Cardiac septum (tissue), 1 donor: ENCODE results near the gene GIMD1. TPM values are rescaled to one million over a fixed set of nuclear protein-coding genes. Genes with fewer than 3 reads are reported as not detected.
"Not testable (repeated sequence)": the region's sequence is repeated elsewhere in the genome, so short reads cannot be mapped to it uniquely, and the experiment has no call there.

Source experiments
- DNase-seq: peaks from one replicate; pipeline ENCODE4 v3.0.0-alpha.2; 2020; ENCODE audit warnings: low spot score
- intact Hi-C: fragments of 100-400 bp; cut with DNase I; formaldehyde crosslinking; loops from one replicate; pipeline ENCODE4 v1.14.0; 2022
- total RNA-seq: library from RNA; stranded (reverse); fragmentation: NEBNext Ultra II Directional; extraction: Animal tissue kit (Norgen Biotek cat#: 25700); gene quantifications from one replicate; pipeline ENCODE4 v1.2.1, GENCODE V29; 2021
- donor health status: DM: no; HTN: no; CAD: no.

GIMD1 gene
- total RNA-seq, 1 donor from 2014 or later = not detected

DNA sequence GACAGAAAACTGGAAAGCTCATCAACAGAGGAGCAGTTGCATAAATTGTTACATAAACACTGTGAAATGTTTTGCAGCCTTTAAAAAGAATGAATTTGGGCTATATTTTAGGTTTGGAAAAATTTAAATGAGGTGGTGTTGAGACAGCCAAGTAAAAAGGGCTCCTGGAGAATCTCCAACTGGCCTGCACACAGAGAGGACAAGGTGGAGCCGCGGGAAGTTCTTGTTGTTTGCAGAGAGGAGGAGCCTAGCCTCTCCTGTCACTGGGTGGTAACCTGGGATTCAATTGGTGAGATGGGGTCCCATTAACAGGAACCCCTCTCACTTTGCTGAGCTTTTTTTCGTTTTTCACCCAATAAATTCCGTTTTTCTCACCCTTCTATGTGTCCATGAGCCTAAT is 13.4 kb downstream of the GIMD1 start:
- intact Hi-C loops = no loop called here
- no peak for DNase-seq

DNA sequence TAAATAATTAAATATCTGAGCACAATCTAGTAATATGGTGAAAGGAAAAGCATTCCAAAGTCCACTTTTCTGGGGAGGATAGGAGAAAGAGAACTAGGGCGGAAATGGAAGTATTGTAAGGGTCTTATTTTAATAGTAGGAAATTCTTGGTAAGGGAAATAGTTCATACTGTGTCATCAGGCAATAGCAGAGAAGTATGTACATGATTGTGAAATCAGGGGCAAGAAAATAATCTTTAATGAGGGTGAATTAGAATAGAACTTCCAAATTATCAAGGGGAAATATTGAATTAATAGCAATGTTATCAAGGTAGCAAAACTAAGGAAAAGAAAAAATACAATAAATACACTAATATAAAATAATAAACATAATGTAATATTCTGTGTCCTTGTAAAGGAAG is 14.8 kb downstream of the GIMD1 start:
- intact Hi-C loops = no loop called here
- no peak for DNase-seq

DNA sequence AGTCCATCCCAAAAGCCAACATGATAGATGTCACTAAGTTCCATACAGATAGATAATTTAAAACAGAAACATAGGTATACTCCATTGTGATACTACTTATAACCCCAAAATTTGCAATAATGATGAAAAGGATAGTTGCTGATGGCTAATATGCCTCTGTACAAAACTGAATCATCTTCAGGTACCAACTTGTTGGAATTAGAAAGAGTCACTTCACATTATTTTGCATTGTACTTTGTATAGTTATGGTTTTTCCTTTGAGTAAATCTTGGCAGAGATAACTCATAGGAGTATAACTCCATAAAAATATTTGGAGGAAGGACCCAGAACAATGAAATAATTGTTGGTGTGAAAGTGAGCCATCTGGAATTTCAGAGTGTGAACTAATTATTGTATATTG is 17.6 kb downstream of the GIMD1 start:
- intact Hi-C loops = no loop called here
- DNase-seq = no peak

DNA sequence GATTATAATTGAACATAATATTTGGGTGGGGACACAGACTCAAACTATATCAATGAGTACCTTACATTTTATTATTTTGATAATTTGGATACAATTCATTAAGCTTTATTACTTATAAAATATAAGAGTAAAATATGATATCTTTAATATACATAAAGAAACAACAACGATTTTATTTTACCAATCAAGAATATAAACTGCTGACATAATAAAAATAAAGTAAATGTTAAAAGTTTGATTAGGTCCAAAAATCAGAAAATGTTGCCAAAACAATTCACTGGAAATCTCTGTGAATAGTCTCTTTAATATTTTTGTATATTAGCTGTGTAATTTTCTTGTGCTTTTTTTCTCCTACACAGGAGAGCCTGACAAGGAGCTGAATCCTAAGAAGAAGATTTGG is 21.4 kb downstream of the GIMD1 start:
- intact Hi-C loops = no loop called here
- no peak for DNase-seq

DNA sequence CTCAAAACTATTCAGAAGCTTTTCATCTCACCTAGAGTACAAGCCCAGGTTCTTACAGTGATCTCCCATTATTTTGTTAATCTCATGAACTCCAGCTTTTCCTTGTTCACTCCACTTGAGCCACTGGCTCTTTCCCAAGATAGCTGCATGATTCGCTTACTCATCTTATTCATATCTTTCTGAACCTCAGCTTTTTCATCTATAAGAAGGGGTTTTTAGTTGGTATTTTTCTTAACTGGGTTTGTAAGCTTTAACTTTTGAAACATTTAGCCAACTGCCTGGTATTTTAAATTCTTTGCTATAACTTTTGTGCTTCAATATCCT is 24.0 kb downstream of the GIMD1 start:
- intact Hi-C loops = no loop called here
- no peak for DNase-seq

DNA sequence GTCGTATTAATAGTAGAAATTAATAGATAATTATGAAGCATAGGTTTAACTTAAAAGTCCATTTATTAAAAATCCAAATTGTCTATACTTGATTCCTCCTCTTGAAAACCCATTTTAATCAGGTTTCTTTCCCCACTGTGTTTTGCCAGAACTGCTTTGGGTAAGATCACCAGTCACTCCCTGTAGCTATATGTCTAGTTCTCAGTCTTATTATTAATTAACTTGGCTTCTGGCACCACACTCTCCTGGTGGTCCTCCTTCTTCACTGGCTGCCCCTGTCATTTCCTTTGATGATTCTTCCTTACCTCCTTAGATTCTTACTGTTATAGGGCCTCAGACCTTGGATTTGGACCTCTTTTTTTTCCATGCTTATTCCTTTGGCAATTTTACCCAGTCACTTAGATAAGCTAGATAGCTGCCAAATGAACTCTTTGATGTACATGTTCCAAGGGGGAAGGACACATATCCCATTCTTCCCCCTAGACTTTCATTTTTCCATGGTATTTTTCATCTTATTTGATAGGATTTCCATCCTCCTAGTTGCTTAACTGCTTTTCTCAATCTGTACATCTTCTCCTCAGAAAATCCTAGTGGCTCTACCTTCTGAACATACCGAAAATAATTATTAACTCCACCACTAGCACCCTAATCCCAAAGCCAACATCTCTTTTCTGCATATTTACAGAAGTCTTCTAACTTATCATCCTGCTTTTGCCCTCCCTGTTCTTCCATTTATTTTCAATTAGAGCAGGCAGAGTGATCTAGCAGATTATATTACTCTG is 24.5 kb downstream of the GIMD1 start:
- intact Hi-C loops = no loop called here
- no peak for DNase-seq

DNA sequence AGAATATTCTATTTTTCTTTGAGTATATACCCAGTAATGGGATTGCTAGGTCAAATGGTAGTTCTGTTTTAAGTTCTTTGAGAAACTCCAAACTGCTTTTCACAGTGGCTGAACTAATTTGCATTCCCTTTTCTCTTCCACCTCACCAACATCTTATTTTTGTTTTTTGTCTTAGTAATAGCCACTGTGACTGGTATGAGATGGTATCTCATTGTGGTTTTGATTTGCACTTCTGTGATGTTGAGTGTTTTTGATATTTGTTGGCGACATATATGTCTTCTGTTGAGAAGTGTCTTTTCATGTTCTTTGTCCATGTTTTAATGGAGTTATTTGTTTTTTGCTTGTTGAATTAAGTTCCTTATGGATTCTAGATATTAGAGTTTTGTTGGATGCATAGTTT is 27.8 kb downstream of the GIMD1 start:
- DNase-seq = no peak

DNA sequence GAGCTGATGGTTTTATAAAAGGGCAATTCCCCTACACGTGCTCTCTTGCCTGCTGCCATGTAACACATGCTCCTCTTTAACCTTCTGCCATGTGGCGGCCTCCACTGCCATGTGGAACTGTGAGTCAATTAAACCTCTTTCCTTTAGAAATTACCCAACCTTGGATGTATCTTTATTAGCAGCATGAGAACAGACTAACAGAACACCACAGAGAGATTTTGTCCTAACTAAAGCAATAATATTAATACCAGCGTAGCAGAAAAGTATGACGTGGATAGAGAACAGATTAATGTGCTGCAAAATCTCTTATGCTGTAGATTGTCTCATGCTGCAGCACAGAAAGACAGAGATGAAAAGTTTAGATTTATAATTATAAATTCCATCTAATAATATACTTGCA is 29.1 kb downstream of the GIMD1 start:
- intact Hi-C loops = no loop called here

More for the DNA sequence above, 27.8 kb downstream of the GIMD1 start:
- intact Hi-C loops = no loop called here

DNA sequence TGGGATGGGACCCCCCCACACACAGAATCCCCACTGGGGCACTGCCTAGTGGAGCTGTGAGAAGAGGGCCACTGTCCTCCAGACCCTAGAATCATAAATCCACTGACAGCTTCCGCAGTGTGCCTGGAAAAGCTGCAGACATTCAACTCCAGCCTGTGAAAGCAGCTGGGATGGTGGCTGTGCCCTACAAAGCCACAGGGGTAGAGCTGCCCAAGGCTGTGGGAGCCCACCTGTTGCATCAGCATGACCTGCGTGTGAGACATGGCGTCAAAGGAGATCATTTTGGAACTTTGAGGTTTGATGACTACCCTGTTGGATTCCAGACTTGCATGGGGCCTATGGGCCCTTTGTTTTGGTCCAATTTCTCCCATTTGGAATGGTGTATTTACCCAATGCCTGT is 29.9 kb downstream of the GIMD1 start:
- DNase-seq = no peak
- intact Hi-C loops = no loop called here

More for the DNA sequence above, 29.1 kb downstream of the GIMD1 start:
- no peak for DNase-seq

DNA sequence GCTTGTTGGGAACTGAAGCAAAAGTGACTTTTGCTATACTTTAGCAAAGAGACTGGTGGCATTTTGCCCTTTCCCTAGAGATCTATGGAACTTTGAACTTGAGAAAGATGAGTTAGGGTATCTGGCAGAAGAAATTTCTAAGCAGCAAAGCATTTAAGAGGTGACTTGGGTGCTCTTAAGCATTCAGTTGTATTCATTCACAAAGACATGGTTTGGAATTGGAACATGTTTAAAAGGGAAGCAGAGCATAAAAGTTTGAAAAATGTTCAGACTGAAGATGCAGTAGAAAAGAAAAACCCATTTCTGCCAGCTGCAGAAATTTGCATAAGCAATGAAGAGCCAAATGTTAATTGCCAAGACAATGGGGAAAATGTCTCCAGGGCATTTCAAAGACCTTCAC is 30.7 kb downstream of the GIMD1 start:
- no peak for DNase-seq
- intact Hi-C loops = no loop called here

DNA sequence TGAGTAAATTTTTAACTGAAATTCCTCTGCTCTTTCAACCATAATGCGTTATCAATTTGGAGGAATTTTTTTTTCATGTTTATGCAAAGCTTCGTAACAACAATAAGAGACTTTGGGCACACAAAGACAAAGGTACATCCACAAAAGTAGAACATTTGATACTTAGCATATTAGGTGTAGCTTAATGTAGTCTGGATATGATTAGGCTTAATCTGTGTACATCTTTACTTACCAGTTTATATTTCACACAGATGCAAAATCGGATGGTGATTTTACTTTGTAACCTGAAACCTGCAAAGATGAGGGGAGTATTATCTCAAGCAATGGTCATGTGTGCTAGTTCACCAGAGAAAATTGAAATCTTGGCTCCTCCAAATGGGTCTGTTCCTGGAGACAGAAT is 32.0 kb downstream of the GIMD1 start:
- intact Hi-C loops = no loop called here
- no peak for DNase-seq

DNA sequence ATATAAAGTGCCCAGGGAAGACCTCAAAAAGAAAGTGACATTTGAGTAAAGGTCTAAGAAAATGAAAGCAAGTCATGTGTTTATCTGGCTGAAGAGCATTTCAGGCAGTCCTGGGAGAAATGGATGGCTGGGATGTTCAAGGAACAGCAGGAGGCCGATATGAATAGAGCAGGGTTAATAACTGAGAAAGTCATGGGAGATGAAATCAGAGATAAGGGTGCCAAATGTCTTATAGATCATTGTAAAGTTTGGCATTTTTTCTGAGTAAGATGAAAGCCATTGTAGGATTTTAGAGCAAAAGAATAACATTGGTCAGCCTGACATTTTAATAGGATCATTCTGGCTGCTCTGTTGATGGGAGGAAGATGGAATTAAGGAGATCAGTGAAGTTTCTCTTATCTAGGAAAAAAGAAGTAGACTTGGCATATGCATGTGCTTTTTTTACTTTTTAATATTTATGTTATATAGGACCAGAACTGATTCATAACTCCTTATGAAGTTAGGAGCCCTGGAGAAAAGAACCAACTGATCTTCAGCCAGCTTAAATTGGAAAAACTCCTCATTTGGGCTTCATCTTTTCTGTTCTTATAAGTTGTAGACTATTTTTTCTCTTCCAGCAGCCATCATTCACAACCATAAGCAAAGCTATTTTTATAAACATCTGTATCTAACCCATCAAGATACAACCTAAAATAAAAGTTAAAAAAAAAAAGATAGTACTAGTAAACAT is 33.7 kb downstream of the GIMD1 start:
- intact Hi-C loops = no loop called here
- DNase-seq = no peak

DNA sequence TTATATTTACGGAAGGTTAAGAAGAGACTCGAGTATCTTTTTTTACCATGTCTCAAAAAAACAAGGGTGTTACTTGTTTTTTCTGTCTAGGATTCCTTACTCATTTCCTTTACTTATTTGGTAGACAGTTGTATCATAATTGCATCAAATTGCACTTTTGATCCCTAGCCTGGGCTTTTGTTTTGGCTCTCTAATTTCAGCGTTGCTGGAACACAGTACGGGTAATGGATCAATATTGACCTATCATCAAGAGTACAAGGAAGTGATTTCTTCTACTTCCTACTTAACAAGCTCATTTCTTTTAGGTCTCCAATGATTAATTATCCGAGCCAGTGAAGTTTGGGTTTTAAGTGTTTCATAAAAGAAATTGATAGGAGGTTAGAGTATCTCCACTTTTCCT is 35.4 kb downstream of the GIMD1 start:
- DNase-seq = no peak
- intact Hi-C loops = no loop called here

DNA sequence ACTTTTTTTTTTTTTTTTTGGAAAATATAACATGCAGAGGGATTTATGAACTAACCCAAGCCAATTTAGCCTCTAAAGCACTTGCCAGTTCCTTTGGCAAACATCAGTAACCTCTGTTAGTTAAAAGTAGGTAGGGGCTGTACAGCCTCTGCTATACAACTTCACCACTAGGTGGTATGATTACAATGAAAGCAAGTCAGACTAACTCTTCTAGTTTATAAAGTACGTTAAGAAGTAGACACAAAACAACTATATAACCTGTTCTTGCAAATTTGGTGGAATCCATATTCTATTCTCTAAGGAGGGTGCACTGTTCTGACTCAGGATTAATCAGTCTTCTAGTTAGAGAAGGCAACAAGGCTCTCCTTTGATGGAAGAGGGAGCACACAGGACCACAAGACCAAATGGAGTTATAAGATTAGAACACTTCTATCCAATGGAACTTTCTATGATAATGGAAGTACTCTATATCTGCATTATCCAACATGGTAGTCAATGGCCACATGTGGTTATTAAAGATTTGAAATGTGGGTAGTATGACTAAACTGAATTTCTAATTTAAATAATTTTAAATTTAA is 39.4 kb downstream of the GIMD1 start:
- DNase-seq = no peak
- intact Hi-C loops = loop anchor here (5.0 kb wide), 1 partner anchor 173 kb away; no protein-coding TSS in a partner anchor

DNA sequence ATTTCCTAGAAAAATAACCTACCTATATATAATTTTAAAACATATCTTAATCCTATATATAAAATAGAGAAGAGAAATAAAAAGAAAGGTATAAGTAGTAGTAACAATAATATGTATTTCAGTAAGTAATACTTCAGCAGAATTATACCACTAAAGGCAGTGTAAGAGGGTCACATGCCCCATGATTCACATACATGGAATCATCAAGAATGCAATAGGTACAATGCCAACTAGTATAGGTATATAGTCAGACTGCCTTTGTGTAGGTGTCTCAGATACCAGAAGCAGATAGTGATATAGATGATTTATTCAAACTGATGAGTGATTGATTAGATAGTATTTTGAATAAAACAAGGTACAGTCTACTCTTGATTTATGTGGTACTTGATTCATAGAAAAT is 42.8 kb downstream of the GIMD1 start:
- intact Hi-C loops = loop anchor here (5.0 kb wide), 1 partner anchor 177 kb away; no protein-coding TSS in a partner anchor
- DNase-seq = no peak

DNA sequence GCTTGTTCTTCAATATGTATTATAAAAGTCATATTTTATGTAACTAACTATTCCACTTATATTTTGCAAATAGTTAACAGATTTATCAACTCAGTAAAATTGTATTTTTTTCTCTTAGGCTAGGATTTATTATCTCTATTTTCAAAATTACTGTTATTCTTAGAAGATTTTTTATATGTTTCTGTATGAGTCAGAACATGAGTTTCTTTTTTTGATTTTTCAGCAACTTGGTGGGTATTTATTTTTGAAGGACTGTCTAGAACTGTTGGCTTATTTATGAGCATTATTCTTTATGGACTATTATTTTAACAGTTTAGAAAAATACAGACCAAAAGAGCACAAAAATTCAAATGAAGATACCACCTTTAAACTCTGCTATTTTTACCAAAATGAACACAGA is 45.5 kb downstream of the GIMD1 start:
- no peak for DNase-seq
- intact Hi-C loops = no loop called here

DNA sequence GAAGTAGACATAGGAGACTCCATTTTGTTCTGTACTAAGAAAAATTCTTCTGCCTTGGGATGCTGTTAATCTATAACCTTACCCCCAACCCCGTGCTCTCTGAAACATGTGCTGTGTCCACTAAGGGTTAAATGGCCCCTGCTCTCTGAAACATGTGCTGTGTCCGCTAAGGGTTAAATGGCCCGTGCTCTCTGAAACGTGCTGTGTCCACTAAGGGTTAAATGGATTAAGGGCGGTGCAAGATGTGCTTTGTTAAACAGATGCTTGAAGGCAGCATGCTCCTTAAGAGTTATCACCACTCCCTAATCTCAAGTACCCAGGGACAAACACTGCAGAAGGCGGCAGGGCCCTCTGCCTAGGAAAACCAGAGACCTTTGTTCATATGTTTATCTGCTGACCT is 46.8 kb downstream of the GIMD1 start:
- DNase-seq, intact Hi-C loops: not testable (repeated sequence)

DNA sequence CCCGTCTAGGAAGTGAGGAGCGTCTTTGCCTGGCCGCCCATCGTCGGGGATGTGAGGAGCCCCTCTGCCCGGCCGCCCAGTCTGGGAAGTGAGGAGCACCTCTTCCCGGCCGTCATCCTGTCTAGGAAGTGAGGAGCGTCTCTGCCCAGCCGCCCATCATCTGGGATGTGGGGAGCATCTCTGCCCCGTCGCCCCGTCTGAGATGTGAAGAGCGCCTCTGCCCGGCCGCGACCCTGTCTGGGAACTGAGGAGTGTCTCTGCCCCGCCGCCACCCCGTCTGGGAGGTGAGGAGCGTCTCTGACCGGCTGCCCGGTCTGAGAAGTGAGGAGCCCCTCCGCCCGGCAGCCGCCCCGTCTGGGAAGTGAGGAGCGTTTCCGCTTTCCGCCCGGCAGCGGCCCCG is 47.4 kb downstream of the GIMD1 start:
- DNase-seq, intact Hi-C loops: not testable (repeated sequence)

DNA sequence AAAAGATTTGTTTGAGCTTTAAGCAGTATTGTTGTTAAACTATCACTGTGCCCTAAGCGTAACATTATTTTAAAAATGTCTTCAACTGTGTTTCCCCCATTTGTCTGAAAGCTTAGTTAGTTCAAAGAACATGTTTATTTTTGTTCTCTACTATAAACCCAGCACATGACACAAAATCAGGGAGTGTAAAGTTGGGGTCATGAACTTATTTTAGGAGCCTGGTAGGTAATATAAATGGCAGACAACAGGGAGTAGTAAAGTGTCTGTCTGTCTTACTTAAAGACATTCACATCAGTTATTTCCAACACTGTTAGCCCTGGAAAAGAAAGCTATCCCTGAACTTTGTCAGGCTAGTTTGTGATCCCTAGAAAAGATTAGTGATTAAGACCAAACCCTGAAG is 48.3 kb downstream of the GIMD1 start:
- intact Hi-C loops = no loop called here
- DNase-seq = no peak

DNA sequence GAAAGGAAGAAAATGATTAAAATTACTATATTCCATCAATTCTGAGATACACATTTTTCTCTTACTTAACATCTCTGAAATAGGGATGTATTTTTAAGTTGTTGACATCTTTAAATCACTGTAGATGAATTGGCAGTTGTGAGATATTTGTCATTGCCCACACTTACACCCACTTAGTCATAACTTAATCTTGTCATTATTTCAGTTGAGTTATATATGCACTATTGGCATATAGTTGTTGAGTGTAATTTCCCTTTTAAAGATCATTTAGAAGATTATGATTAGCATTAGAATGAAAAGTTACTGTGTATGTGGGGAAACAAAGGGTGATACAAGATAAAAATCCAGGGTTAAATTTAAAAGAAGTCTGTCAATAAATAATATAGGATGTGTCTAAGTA is 50.1 kb downstream of the GIMD1 start:
- intact Hi-C loops = no loop called here

DNA sequence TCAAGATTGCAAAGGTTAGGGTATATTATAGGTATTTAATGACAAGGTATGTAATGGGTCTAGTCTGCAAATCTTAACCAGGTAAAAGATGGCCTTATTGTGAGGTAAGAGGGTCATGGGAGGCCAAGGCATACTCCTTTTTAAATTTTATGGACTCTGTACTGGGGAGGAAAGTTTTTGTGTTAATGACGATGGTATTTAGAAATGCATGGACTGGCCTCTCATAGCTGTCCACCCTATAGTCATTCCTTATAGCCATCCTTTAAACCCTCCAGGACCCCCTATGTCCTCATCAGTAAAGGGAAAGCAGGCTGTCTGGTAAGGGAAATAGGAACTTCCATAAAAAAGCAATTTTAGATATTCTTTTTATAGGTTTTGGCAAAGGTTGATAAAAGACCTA is 50.8 kb downstream of the GIMD1 start:
- intact Hi-C loops = no loop called here
- DNase-seq = no peak

More for the DNA sequence above, 50.1 kb downstream of the GIMD1 start:
- no peak for DNase-seq
